Testis (tissue), 2 donors: Measurements from ENCODE around the gene HINT1.

Experiments
- POLR2A ChIP-seq: fragments of 450-650 bp; IDR thresholded peaks from one replicate; pipeline ENCODE4 v1.6.1; 2017; ENCODE audit warnings: antibody characterized with exemption, mild to moderate bottlenecking, moderate library complexity
- TF ChIP-seq, protein P1 (sequence below), 3 experiments: fragments of 450-650 bp in 2 of 3; fragments of 200-600 bp in 1 of 3; sonication (generic) in 1 of 3; IDR thresholded peaks; one replicate each; pipeline ENCODE4 v1.5.1; 2016 to 2019; ENCODE audit warnings: antibody characterized with exemption in 3 of 3, mild to moderate bottlenecking in 2 of 3, moderate library complexity in 1 of 3

DNA sequence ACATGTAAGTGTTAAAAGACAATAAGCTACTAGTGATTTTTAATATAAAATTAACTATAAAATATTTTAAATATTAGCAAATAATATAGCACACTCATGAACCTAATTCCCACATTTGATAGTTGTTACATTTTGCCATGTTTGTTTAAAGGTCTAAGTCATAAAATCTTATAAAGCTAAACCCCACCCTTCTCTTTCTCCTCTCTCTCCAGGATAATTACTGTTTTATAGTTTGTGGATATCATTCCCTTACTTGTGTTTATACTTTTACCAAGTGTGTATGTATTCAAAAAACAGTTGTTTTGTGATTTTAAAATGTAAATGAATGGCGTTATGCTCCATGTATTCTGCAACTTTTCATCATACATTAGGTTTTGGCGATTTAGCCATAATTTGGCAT, 39.9 kb upstream of the HINT1 start:
- TF ChIP-seq, protein P1, sequence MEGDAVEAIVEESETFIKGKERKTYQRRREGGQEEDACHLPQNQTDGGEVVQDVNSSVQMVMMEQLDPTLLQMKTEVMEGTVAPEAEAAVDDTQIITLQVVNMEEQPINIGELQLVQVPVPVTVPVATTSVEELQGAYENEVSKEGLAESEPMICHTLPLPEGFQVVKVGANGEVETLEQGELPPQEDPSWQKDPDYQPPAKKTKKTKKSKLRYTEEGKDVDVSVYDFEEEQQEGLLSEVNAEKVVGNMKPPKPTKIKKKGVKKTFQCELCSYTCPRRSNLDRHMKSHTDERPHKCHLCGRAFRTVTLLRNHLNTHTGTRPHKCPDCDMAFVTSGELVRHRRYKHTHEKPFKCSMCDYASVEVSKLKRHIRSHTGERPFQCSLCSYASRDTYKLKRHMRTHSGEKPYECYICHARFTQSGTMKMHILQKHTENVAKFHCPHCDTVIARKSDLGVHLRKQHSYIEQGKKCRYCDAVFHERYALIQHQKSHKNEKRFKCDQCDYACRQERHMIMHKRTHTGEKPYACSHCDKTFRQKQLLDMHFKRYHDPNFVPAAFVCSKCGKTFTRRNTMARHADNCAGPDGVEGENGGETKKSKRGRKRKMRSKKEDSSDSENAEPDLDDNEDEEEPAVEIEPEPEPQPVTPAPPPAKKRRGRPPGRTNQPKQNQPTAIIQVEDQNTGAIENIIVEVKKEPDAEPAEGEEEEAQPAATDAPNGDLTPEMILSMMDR (IDR thresholded peaks at IDR 0.05), result no peak
- TF ChIP-seq POLR2A, result no peak
